GM12801 (cell line): Measurements from ENCODE around the gene DPRX.

Source experiments
- TF ChIP-seq, protein P1 (sequence below): IDR thresholded peaks from one replicate; pipeline ENCODE4 v1.5.1; 2011; ENCODE audit warnings: control low read depth; ENCODE audit not compliant: insufficient read length; ENCODE audit errors: extremely low read depth

The DPRX gene

GRCh38 chr19:53659292-53659691 is 27.5 kb downstream of the DPRX start:
- TF ChIP-seq, protein P1, sequence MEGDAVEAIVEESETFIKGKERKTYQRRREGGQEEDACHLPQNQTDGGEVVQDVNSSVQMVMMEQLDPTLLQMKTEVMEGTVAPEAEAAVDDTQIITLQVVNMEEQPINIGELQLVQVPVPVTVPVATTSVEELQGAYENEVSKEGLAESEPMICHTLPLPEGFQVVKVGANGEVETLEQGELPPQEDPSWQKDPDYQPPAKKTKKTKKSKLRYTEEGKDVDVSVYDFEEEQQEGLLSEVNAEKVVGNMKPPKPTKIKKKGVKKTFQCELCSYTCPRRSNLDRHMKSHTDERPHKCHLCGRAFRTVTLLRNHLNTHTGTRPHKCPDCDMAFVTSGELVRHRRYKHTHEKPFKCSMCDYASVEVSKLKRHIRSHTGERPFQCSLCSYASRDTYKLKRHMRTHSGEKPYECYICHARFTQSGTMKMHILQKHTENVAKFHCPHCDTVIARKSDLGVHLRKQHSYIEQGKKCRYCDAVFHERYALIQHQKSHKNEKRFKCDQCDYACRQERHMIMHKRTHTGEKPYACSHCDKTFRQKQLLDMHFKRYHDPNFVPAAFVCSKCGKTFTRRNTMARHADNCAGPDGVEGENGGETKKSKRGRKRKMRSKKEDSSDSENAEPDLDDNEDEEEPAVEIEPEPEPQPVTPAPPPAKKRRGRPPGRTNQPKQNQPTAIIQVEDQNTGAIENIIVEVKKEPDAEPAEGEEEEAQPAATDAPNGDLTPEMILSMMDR, result no peak

- TF ChIP-seq, protein P1, result no peak
Observed at GRCh38 chr19:53660584-53660983, 28.8 kb downstream of the DPRX start.

DNA sequence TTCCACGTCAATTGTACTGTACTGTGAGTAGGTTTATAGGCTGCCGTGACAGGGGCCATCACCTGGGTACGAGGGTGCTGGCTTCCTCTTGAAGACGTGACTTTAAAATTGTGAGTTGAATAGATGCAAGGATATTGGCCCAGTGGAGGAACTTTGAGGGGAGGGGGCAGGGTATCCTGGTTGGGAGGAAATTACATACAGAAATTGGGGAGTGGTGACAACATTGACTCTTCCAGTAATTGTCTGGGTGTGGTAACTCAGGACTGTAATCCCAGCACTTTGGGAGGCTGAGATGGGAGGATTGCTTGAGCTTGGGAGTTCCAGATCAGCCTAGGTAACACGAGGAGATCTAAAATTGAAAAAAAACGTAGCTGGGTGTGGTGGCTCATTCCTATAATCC is 30.4 kb downstream of the DPRX start:
- TF ChIP-seq, protein P1, result no peak

DNA sequence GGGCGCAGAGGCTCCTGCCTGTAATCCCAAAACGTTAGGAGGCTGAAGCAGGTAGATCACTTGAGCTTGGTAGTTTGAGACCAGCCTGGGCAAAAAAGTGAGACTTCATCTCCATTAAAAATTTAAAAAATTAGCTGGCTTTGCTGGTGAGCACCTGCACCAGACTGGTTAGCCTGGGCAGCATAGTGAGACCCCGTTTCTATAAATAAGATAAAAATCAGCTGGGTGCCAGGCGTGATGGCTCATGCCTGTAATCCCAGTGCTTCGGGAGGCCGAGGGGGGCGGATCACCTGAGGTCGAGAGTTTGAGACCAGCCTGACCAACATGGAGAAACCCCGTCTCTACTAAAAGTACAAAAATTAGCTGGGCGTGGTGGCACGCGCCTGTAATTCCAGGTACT is 32.4 kb downstream of the DPRX start:
- TF ChIP-seq, protein P1, result no peak

- TF ChIP-seq, protein P1, result no peak
Observed at GRCh38 chr19:53664760-53665159, 33.0 kb downstream of the DPRX start.

- TF ChIP-seq, protein P1, result no peak
Observed at GRCh38 chr19:53670345-53670744, 38.5 kb downstream of the DPRX start.

DNA sequence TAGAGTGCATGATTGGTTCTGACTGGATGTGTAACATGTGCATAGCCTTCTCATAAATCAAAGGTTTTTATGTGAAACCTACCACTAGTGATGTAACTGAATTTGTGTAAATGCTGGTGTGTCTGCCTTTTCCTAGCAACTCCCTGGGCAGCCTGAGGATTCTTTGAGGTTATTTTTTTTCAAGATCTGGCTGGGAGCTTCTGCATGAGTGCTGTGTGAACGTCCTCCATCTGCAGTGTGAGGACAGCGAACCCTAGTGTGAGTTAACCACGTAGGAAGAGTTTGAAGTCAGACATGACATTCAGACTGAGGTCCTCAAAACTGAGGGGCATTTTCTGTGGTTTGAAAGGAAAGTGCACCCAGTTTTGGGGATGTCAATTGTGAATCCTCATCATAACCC is 39.9 kb downstream of the DPRX start:
- TF ChIP-seq, protein P1, result no peak
